Stimulated activated CD4-positive, alpha-beta T cell treated with anti-CD3 and anti-CD28 coated beads, Interleukin-4, amount 100 ng/mL, for 4 hours (primary cell): ENCODE measurements around the gene ADAMTS14.
"Not testable (repeated sequence)": the region's sequence is repeated elsewhere in the genome, so short reads cannot be mapped to it uniquely, and the experiment has no call there.

Experiments
- DNase-seq, 2 experiments: peaks; one replicate each; pipeline ENCODE4 v3.0.0-alpha.2; 2020

Gene ADAMTS14

GRCh38 chr10:70757856-70758255 is 85.5 kb downstream of the ADAMTS14 start:
- no peak for DNase-seq

DNA sequence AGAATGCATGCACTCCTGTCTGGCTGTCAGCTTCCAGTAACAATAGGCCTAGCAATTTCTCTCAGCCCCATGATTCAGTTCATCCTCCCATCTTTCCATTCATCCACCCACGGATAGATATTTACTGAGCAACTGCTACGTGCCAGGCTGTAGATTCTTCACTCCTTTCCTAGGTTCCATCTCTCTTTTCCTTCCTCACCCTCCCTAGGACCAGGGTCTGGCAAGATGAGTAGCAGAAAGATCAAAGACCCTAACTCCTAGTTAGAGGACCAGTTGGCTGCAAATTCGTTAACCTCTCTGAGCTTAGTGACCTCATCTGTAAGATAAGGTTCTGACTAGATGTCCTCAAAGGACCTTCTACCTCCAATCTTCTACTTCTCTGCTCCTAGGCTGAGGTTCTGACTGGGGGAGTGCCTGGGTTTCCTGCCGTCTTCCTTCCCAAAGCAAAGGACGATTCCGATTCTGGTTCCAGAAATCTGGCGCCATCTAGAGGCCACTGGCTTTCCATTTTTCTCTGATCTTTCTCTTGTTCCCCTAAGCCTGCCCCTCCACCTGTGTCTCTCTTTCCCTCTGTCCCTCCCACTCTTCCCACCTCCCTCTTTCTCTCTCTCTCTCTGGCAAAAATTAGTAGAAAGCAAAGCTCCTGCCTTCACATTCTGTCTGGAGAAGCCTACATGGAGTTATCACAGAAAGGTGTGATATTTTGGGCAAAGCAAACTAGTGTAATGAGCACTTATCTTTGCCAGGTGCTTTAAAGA is 86.6 kb downstream of the ADAMTS14 start:
- DNase-seq, result peak; percentile 48 to 56

- no peak for DNase-seq
Measured at GRCh38 chr10:70759781-70760180, 87.5 kb downstream of the ADAMTS14 start.

DNA sequence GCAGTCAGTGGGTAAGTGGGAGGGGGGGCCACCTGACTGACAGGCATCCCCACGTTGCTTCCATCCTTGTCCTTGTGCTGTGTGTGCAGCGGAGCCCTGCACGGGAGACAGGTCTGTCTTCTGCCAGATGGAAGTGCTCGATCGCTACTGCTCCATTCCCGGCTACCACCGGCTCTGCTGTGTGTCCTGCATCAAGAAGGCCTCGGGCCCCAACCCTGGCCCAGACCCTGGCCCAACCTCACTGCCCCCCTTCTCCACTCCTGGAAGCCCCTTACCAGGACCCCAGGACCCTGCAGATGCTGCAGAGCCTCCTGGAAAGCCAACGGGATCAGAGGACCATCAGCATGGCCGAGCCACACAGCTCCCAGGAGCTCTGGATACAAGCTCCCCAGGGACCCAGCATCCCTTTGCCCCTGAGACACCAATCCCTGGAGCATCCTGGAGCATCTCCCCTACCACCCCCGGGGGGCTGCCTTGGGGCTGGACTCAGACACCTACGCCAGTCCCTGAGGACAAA is 88.0 kb downstream of the ADAMTS14 start:
- DNase-seq, result no peak

DNA sequence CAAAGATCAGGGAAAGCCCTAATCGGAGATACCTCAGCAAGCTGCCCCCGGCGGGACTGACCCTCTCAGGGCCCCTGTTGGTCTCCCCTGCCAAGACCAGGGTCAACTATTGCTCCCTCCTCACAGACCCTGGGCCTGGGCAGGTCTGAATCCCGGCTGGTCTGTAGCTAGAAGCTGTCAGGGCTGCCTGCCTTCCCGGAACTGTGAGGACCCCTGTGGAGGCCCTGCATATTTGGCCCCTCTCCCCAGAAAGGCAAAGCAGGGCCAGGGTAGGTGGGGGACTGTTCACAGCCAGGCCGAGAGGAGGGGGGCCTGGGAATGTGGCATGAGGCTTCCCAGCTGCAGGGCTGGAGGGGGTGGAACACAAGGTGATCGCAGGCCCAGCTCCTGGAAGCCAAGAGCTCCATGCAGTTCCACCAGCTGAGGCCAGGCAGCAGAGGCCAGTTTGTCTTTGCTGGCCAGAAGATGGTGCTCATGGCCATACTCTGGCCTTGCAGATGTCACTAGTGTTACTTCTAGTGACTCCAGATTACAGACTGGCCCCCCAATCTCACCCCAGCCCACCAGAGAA is 88.8 kb downstream of the ADAMTS14 start:
- no peak for DNase-seq

DNA sequence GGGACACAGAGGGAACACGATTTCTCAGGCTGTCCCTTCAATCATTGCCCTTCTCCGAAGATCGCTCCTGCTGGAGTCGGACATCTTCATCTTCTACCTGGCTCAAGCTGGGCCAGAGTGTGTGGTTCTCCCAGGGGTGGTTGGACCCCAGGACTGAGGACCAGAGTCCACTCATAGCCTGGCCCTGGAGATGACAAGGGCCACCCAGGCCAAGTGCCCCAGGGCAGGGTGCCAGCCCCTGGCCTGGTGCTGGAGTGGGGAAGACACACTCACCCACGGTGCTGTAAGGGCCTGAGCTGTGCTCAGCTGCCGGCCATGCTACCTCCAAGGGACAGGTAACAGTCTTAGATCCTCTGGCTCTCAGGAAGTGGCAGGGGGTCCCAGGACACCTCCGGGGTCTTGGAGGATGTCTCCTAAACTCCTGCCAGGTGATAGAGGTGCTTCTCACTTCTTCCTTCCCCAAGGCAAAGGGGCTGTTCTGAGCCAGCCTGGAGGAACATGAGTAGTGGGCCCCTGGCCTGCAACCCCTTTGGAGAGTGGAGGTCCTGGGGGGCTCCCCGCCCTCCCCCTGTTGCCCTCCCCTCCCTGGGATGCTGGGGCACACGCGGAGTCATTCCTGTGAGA is 89.5 kb downstream of the ADAMTS14 start:
- DNase-seq, result no peak

- DNase-seq, result no peak
Measured at GRCh38 chr10:70762441-70763175, 90.3 kb downstream of the ADAMTS14 start.

DNA sequence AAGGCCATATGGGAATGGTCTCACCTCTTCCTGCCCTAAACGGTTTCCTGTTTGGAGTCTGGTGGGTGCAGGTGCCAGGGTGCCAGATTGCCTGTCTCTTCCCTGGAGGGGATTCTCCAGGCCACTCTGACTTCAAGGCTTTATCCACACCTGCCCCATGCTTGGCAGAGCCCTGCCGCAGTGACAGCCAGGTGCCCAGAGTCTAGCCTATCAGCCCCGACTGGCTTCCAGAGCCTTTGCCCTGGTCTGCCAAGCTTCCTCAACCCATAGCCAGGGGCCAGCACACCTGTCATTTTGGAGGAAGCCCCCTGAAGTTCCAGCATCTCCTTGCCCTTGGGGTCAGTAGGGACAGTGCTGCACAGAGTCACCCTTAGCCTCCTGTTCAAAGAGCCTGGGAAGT is 91.3 kb downstream of the ADAMTS14 start:
- no peak for DNase-seq

DNA sequence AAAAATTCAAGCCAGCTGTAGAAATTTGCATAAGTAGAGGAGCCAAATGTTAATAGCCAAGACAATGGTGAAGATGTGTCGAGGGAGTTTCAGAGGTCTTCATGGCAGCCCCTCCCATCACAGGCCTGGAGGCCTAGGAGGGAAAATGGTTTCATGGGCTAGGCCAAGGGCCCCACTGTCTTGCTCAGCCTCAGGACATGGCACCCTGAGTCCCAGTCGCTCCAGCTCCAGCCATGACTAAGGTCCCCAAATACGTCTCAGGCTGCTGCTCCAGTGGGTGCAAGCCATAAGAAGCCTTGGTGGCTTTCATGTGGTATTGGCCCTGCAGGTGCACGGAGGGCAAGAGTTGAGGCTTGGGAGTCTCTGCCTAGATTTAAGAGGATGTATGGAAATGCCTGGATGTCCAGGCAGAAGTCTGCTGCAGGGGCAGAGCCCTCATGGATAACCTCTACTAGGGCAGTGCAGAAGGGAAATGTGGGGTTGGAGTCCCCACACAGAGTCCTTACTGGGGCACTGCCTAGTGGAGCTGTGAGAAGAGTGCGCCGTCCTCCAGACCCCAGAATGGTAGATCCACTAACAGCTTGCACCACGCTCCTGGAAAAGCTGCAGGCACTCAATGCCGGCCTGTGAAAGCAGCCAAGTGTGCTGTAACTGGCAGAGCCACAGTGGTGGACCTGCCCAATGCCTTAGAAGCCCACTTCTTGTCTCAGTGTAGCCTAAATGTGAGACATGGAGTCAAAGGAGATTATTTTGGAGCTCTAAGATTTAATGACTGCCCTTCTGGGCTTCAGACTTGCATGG is 93.7 kb downstream of the ADAMTS14 start:
- no peak for DNase-seq

GRCh38 chr10:70768026-70768685 is 95.8 kb downstream of the ADAMTS14 start:
- not testable (repeated sequence) for DNase-seq

DNA sequence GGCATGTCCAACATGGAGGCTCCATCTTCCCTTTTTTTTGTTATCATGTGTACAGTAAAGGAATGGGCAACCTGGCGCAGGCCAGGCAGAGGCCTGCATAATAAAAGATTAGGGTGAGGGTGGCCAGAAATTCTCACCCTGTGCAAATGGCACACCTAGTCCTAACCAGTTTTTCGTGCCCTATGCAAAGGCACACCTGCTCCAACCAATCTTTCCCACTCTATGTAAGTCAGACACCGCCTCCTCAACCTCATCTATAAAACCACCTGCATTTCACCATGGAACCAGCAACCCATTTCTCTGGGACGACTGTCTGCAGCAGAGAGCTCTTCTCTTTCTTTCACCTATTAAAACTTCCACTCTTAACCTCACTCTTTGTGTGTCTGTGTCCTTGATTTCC is 96.8 kb downstream of the ADAMTS14 start:
- DNase-seq, result no peak

DNA sequence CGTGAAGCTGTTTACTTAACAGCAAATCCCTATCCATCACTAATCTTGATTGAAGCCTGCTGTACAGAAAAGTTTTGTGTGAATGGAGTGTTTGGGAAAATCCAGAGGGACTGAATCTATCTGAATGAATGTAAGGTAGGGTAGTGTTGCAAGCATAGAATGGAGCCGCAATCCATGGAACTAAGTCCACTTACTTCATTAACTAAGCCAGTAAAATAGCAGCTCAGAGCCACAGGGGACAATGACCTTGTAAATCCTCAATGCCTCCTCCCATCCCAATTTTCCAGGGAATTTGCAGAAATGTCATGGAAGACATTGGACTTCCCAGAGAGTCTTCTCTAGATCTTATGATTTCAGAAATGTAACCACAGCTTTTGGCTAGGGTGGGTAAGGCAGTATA is 97.7 kb downstream of the ADAMTS14 start:
- DNase-seq, result no peak

DNA sequence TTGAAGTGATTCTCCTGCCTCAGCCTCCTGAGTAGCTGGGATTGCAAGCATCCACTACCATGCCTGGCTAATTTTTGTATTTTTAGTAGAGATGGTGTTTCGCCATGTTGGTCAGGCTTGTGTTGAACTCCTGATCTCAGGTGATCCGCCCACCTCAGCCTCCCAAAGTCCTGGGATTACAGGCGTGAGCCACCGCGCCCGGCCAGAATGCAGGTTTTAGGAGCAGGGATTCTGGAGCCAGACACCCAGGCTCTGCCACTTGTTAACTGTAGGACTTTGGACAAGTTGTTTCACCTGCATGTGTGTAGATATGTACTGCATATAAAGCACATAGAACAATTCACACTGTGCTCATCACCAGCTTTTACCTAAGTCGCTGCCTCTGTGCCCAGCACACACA is 98.2 kb downstream of the ADAMTS14 start:
- DNase-seq, result not testable (repeated sequence)

DNA sequence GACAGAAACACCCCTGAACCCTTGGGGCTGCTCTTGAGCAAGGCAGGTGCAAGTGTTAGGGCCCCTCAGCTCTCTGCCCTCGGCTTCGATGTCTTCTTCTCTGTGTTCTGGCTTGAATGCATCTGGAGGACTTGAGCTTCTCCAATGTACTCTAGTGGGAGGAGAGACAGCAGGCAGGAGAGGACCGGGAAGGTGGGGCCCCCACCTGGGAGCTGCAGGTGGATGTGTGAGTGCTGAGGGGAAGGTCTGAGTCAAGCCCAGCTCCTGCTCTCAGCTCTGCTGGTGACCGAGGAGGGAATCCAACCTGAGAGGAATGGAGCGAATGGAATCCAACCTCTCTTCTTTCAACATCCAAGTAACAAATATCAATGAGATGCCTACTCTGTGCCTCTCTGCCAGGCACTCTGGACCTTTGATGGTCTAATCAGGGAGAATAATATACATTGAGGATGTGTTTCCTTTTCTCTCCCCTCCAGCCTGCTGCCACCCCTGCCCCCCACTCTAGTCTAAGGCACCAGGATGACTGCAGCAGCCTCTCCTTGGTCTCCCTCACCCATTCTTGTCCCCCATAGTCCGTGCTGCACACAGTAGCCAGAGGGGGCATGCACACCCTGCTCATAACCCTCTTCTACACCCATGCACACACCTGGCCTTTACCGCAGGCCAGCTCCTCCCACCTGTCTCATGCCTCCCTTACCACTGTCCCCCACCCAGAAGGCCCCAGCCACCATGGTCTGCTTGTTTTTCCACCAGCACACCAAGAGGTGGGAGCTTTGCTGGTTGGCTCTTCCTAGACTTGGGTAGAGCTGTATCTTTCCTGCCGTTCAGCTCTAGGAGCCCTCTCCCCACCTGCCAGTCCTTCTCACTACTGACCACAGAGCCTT is 99.2 kb downstream of the ADAMTS14 start:
- DNase-seq, result no peak

DNA sequence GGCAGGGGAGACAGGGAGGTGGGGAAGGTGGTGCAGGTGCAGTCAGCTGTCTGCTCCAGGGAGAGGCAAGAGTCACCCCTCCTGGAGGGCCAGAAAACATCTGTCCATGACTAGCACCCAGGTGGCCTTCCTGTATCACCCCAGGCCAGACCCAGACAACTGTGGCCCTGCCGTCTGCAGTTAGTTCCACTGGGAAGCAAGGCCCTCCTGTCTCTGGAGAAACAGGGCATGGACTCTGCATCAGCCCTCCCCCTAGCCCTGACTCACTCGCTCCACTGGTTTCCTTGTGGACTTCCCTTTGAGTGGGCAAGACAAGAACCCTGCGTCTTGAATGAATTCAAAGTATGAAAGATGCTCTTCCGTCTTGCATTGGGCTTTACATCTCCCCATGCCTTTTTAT is 100.3 kb downstream of the ADAMTS14 start:
- no peak for DNase-seq

GRCh38 chr10:70773461-70773860 is 101.2 kb downstream of the ADAMTS14 start:
- DNase-seq, result no peak

DNA sequence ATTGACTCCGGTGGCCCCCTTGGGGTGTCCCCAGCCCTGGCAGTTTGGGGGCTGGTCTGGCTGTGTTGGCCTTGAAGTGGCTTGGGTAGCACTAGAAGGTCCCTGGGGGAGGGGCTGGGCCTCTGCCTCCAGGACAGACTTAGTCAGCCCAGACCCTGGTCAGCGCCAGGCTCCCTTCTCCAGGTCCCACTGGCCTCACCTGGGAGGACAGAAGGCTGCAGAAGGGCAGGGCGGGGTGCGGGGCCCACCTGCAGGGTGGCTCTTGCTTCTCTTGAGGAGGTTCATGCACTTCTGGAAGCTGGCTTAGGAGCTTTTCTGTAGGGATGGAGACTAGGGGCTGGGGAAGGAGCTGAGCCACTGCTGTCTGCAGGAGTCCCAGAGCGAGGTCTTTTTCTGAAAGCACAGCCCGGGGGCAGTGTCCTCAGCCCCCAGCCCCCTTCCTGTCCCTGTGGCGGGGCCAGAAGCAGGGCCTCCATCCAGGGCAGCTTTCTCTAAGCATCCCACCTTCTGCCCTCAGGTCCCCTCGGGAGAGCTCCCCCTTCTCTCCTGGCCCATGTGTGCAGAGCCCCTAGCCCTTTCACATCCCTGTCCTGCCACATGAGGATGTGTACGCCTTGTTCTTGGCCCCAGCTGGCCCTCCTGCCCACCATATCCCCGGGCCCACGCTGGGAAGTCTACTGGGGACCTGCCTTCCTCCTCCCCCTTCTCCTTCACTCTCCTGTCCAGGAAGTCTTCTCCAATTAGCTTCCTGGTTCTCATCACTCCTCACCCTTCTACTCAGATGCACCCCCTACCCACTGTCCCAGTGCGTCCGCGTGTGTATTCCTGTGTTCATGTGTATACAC is 101.9 kb downstream of the ADAMTS14 start:
- DNase-seq, result no peak

DNA sequence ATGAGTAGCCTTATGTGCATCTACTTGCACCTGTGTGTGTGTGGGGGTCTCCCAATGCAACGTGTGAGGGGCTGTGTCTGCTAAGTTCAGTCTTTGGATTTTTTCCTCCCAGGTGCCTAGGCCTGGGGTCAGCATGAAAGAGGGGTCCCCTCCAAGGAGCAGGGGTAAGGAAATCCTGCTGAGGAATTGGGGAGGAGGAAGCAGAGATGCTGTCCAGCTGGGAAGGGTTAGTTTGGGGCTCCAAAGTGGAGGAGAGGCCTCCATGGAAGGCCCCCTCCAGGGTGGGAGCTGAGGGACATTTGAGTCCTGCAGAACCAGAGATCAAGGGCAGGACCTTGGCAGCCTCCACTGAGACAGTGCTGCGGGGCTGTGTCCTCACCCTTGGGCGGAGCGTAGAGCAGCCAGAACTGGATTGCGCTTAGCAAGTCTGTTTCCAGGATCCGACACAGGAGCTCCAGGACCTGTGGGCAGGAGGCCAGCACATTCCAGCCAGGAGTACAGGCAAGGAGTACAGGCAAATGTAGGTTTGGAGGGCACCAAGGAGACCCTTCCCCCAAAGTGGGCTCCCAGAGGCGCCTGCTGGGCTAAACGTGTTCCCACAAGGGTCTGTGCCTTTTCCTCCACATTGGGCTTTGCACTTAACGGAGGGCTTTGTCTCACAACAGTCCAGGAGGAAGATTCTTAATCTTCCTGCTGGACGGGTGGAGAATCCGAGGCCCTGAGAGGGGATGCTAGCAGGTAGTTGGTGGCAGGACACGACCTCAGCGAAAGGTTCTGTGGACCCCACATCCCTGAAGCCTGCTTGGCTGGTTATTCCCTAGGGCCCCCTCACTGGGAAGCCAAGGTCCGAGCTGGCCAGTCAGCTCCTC is 102.7 kb downstream of the ADAMTS14 start:
- no peak for DNase-seq
